WTC11 (cell line): ENCODE data around the gene PPP1R14C. TPM values are rescaled to one million over a fixed set of nuclear protein-coding genes. Genes with fewer than 3 reads are reported as not detected.

Source experiments
- ATAC-seq: fragments of 200-7000 bp; cut with Tn5 transposase; 2 replicates; pipeline ENCODE4 v1.10.0; 2021; ENCODE audit warnings: mild to moderate bottlenecking, moderate library complexity
- CTCF ChIA-PET: fragments of 300-600 bp; sonication (Branson Sonifier 250); formaldehyde crosslinking; loops from one replicate; lab custom pipeline; 2021; ENCODE audit warnings: antibody characterized with exemption; lab: Charles Lee
- POLR2A ChIA-PET: fragments of 350-600 bp; sonication (Branson Sonifier 250); formaldehyde crosslinking; loops from one replicate; lab custom pipeline; 2021; ENCODE audit warnings: antibody characterized with exemption; lab: Charles Lee
- DNase-seq: peaks from one replicate; pipeline ENCODE4 v3.0.0; 2021; ENCODE audit warnings: low spot score
- H3K27ac Mint-ChIP-seq: 2 replicates; pipeline ENCODE4 v1.8.0; 2021; ENCODE audit warnings: mixed read lengths
- H3K27me3 Mint-ChIP-seq: 2 replicates; pipeline ENCODE4 v1.8.0; 2021; ENCODE audit warnings: low read depth, mild to moderate bottlenecking, moderate library complexity, mixed read lengths
- H3K36me3 Mint-ChIP-seq: 2 replicates; pipeline ENCODE4 v1.8.0; 2021; ENCODE audit warnings: mixed read lengths
- H3K4me1 Mint-ChIP-seq: 2 replicates; pipeline ENCODE4 v1.8.0; 2022; ENCODE audit warnings: mixed read lengths
- H3K4me3 Mint-ChIP-seq: 2 replicates; pipeline ENCODE4 v1.8.0; 2021; ENCODE audit warnings: mild to moderate bottlenecking, moderate library complexity, mixed read lengths
- H3K9me3 Mint-ChIP-seq: 2 replicates; pipeline ENCODE4 v1.8.0; 2021; ENCODE audit warnings: mixed read lengths
- CREB1 ChIP-seq: sonication (generic); formaldehyde crosslinking; IDR thresholded peaks from 2 replicates; pipeline ENCODE4 v1.8.0; 2023; ENCODE audit warnings: mild to moderate bottlenecking, missing genetic modification reagents
- EMX1 ChIP-seq: fragments of 250-450 bp; sonication (Bioruptor Pico); IDR thresholded peaks from 2 replicates; pipeline ENCODE4 v1.8.0; 2021; ENCODE audit warnings: mild to moderate bottlenecking
- ERG ChIP-seq: fragments of 250-450 bp; sonication (Bioruptor Pico); IDR thresholded peaks from 2 replicates; pipeline ENCODE4 v1.8.0; 2021; ENCODE audit warnings: mild to moderate bottlenecking
- FOXP1 ChIP-seq: sonication (generic); formaldehyde crosslinking; IDR thresholded peaks from 2 replicates; pipeline ENCODE4 v1.8.0; 2022; ENCODE audit warnings: missing genetic modification reagents, mild to moderate bottlenecking, moderate library complexity, borderline replicate concordance
- HMGA2 ChIP-seq: fragments of 250-450 bp; sonication (Bioruptor Pico); IDR thresholded peaks from 2 replicates; pipeline ENCODE4 v1.4.0; 2021; ENCODE audit warnings: mild to moderate bottlenecking, moderate library complexity
- HMGXB4 ChIP-seq: sonication (generic); formaldehyde crosslinking; IDR thresholded peaks from 2 replicates; pipeline ENCODE4 v1.8.1; 2023; ENCODE audit warnings: mild to moderate bottlenecking, moderate library complexity, missing genetic modification reagents
- IRF1 ChIP-seq: sonication (generic); formaldehyde crosslinking; IDR thresholded peaks from 2 replicates; pipeline ENCODE4 v1.8.0; 2023; ENCODE audit warnings: missing genetic modification reagents
- MYBL2 ChIP-seq: sonication (generic); formaldehyde crosslinking; IDR thresholded peaks from 2 replicates; pipeline ENCODE4 v1.8.1; 2023; ENCODE audit warnings: mild to moderate bottlenecking, moderate library complexity, missing genetic modification reagents
- PRDM15 ChIP-seq: sonication (generic); formaldehyde crosslinking; IDR thresholded peaks from 2 replicates; pipeline ENCODE4 v1.8.0; 2022; ENCODE audit warnings: missing genetic modification reagents
- RELA ChIP-seq: sonication (generic); formaldehyde crosslinking; IDR thresholded peaks from 2 replicates; pipeline ENCODE4 v1.8.1; 2022; ENCODE audit warnings: missing genetic modification reagents, mild to moderate bottlenecking, borderline replicate concordance
- USF2 ChIP-seq: sonication (generic); formaldehyde crosslinking; IDR thresholded peaks from 2 replicates; pipeline ENCODE4 v1.8.1; 2023; ENCODE audit warnings: mild to moderate bottlenecking, missing genetic modification reagents, moderate library complexity
- ZMAT4 ChIP-seq: fragments of 250-450 bp; sonication (Bioruptor Pico); IDR thresholded peaks from 2 replicates; pipeline ENCODE4 v1.9.0; 2021; ENCODE audit warnings: mild to moderate bottlenecking
- ZNF396 ChIP-seq: fragments of 250-450 bp; sonication (Bioruptor Pico); IDR thresholded peaks from 2 replicates; pipeline ENCODE4 v1.8.0; 2021; ENCODE audit warnings: mild to moderate bottlenecking, moderate library complexity, borderline replicate concordance
- ZNF423 ChIP-seq: fragments of 250-450 bp; sonication (Bioruptor Pico); IDR thresholded peaks from 2 replicates; pipeline ENCODE4 v2.1.2; 2022; ENCODE audit warnings: mild to moderate bottlenecking, moderate library complexity
- ZNF671 ChIP-seq: fragments of 250-450 bp; sonication (Bioruptor Pico); IDR thresholded peaks from 2 replicates; pipeline ENCODE4 v1.8.0; 2021; ENCODE audit warnings: mild to moderate bottlenecking
- total RNA-seq: library from RNA; stranded (reverse); gene quantifications from 3 replicates; pipeline ENCODE4 v1.2.3, GENCODE V29; 2021

The PPP1R14C gene
- total RNA-seq, 1 experiment from 2014 or later: 1.1 TPM

GRCh38 chr6:150249261-150249660, 106.4 kb downstream of the PPP1R14C start (continued):
- TF ChIP-seq PRDM15 (no peak), ZNF423 (CRISPR knock-in tag) (no peak), RELA (CRISPR knock-in tag) (no peak), ZNF396 (CRISPR knock-in tag) (no peak), FOXP1 (CRISPR knock-in tag) (no peak), MYBL2 (CRISPR knock-in tag) (no peak), HMGA2 (CRISPR knock-in tag) (no peak), USF2 (CRISPR knock-in tag) (no peak), IRF1 (CRISPR knock-in tag) (no peak), EMX1 (CRISPR knock-in tag) (no peak)

GRCh38 chr6:150250826-150251225, 108.0 kb downstream of the PPP1R14C start:
- H3K27me3 Mint-ChIP-seq: peaks cover 9% of the 10 kb centered on the region
- TF ChIP-seq CREB1 (CRISPR knock-in tag) (no peak), RELA (CRISPR knock-in tag) (no peak), ZNF671 (CRISPR knock-in tag) (no peak), ZNF423 (CRISPR knock-in tag) (no peak), ERG (no peak), MYBL2 (CRISPR knock-in tag) (no peak), ZMAT4 (CRISPR knock-in tag) (no peak), HMGXB4 (CRISPR knock-in tag) (no peak)
- TF ChIP-seq, all 79 proteins: peak for 0
- ATAC-seq (peak; percentile 91), DNase-seq (peak; percentile 20)
- CTCF ChIA-PET: no interaction called here
- H3K4me3 Mint-ChIP-seq: no peak overlapping the region
- peaks cover 8% of the 10 kb centered on the region for H3K36me3 Mint-ChIP-seq
- peaks cover 16% of the 10 kb centered on the region for H3K4me1 Mint-ChIP-seq
- POLR2A ChIA-PET: no interaction called here
- H3K27ac Mint-ChIP-seq: no peak overlapping the region; the same call in 1 of the 2 replicates
- H3K9me3 Mint-ChIP-seq: peaks cover 43% of the 10 kb centered on the region
